HepG2 (cell line): ENCODE data around the gene CLIP2. TPM values are rescaled to one million over a fixed set of nuclear protein-coding genes. Genes with fewer than 3 reads are reported as not detected.

Source experiments
- ARNTL ChIP-seq: sonication (generic); formaldehyde crosslinking; IDR thresholded peaks from 2 replicates; pipeline ENCODE4 v1.4.0; 2020; ENCODE audit warnings: mild to moderate bottlenecking, missing genetic modification reagents
- CHD4 ChIP-seq: fragments of 200-600 bp; sonication (generic); IDR thresholded peaks from 2 replicates; pipeline ENCODE4 v1.7.0; 2017; ENCODE audit warnings: mild to moderate bottlenecking, low read length, borderline replicate concordance
- ELF3 ChIP-seq: IDR thresholded peaks from 2 replicates; pipeline ENCODE4 v1.6.1; 2016; ENCODE audit warnings: missing genetic modification reagents, missing compliant biosample characterization
- FOSL1 ChIP-seq: sonication (generic); formaldehyde crosslinking; IDR thresholded peaks from 2 replicates; pipeline ENCODE4 v1.9.0; 2021; ENCODE audit warnings: missing genetic modification reagents, borderline replicate concordance
- GLI4 ChIP-seq: sonication (generic); formaldehyde crosslinking; IDR thresholded peaks from 2 replicates; pipeline ENCODE4 v1.5.1; 2020; ENCODE audit warnings: missing genetic modification reagents, mild to moderate bottlenecking, moderate library complexity, borderline replicate concordance
- ISL2 ChIP-seq: sonication (generic); formaldehyde crosslinking; IDR thresholded peaks from 2 replicates; pipeline ENCODE4 v1.5.0; 2020; ENCODE audit warnings: missing genetic modification reagents
- MAFK ChIP-seq, 2 experiments: IDR thresholded peaks in 1 of 2; conservative IDR thresholded peaks in 1 of 2; 2 replicates each; pipeline ENCODE4 v1.6.1; 2011; ENCODE audit warnings: improper control_type of control experiment in 2 of 2, low read length in 2 of 2
- NFKB2 ChIP-seq: sonication (generic); formaldehyde crosslinking; IDR thresholded peaks from 2 replicates; pipeline ENCODE4 v1.4.0; 2020; ENCODE audit warnings: missing genetic modification reagents, borderline replicate concordance
- NFYB ChIP-seq: sonication (generic); formaldehyde crosslinking; IDR thresholded peaks from 2 replicates; pipeline ENCODE4 v1.4.0; 2020; ENCODE audit warnings: missing genetic modification reagents
- NR2C2 ChIP-seq: sonication (generic); formaldehyde crosslinking; IDR thresholded peaks from 2 replicates; pipeline ENCODE4 v1.4.0; 2020; ENCODE audit warnings: missing genetic modification reagents, mild to moderate bottlenecking, moderate library complexity, borderline replicate concordance
- PHF5A ChIP-seq: IDR thresholded peaks from one replicate; pipeline ENCODE4 v1.6.1; 2018; ENCODE audit warnings: low read depth, missing genetic modification reagents; ENCODE audit not compliant: unreplicated experiment
- RARG ChIP-seq: sonication (generic); formaldehyde crosslinking; IDR thresholded peaks from 2 replicates; pipeline ENCODE4 v1.4.0; 2020; ENCODE audit warnings: low read depth, mild to moderate bottlenecking, missing genetic modification reagents
- REXO4 ChIP-seq: sonication (generic); formaldehyde crosslinking; IDR thresholded peaks from 2 replicates; pipeline ENCODE4 v1.8.0; 2022; ENCODE audit warnings: missing genetic modification reagents, mild to moderate bottlenecking, borderline replicate concordance
- TBP ChIP-seq: sonication (generic); formaldehyde crosslinking; IDR thresholded peaks from 2 replicates; pipeline ENCODE4 v1.5.0; 2020; ENCODE audit warnings: missing genetic modification reagents
- WIZ ChIP-seq: sonication (generic); formaldehyde crosslinking; IDR thresholded peaks from 2 replicates; pipeline ENCODE4 v1.5.1; 2020; ENCODE audit warnings: mild to moderate bottlenecking, missing genetic modification reagents
- ZFYVE20 ChIP-seq: sonication (generic); formaldehyde crosslinking; IDR thresholded peaks from 2 replicates; pipeline ENCODE4 v1.8.0; 2023; ENCODE audit warnings: low read depth, mild to moderate bottlenecking, moderate library complexity, missing genetic modification reagents, borderline replicate concordance
- ZNF12 ChIP-seq: sonication (generic); formaldehyde crosslinking; IDR thresholded peaks from 2 replicates; pipeline ENCODE4 v1.5.0; 2020; ENCODE audit warnings: missing genetic modification reagents
- ZNF296 ChIP-seq: sonication (generic); formaldehyde crosslinking; conservative IDR thresholded peaks from 2 replicates; pipeline ENCODE4 v1.5.0; 2020; ENCODE audit warnings: mild to moderate bottlenecking, missing genetic modification reagents
- ZNF331 ChIP-seq: sonication (generic); formaldehyde crosslinking; IDR thresholded peaks from 2 replicates; pipeline ENCODE4 v1.4.0; 2020; ENCODE audit warnings: missing genetic modification reagents
- ZNF549 ChIP-seq: sonication (generic); formaldehyde crosslinking; IDR thresholded peaks from 2 replicates; pipeline ENCODE4 v1.5.0; 2020; ENCODE audit warnings: missing genetic modification reagents
- ZNF564 ChIP-seq: sonication (generic); formaldehyde crosslinking; IDR thresholded peaks from 2 replicates; pipeline ENCODE4 v1.8.1; 2023; ENCODE audit warnings: mild to moderate bottlenecking, missing genetic modification reagents
- polyA plus RNA-seq, 8 experiments: library from polyadenylated mRNA; depleted of rRNA in 3 of 8; stranded (reverse) in 7 of 8; unstranded in 1 of 8; fragments of >200 nt; fragmentation: Illumina TruSeq in 4 of 8; extraction: Trizol in 4 of 8; gene quantifications; 2 replicates each; pipeline versions ENCODE4 v1.2.1 to v1.2.3, GENCODE V29; 2011 to 2016; ENCODE audit warnings: low read depth in 4 of 8, missing spikeins in 1 of 8, mixed read lengths in 1 of 8; ENCODE audit not compliant: insufficient read depth in 1 of 8
- total RNA-seq, 5 experiments: library from RNA; depleted of rRNA; stranded (reverse); fragments of >200 nt; fragmentation: Illumina TruSeq; extraction: Trizol; gene quantifications; 2 replicates each; pipeline ENCODE4 v1.2.3, GENCODE V29; 2016; ENCODE audit warnings: low read depth in 1 of 5
- TF ChIP-seq, protein P1 (sequence below): IDR thresholded peaks from 2 replicates; pipeline ENCODE4 v1.4.0; 2020; ENCODE audit warnings: mild to moderate bottlenecking, missing genetic modification reagents
- TF ChIP-seq, protein P2 (sequence below): sonication (generic); formaldehyde crosslinking; IDR thresholded peaks from 2 replicates; pipeline ENCODE4 v1.8.1; 2023; ENCODE audit warnings: missing genetic modification reagents, mild to moderate bottlenecking, borderline replicate concordance
- TF ChIP-seq, protein P3 (sequence below): sonication (generic); formaldehyde crosslinking; IDR thresholded peaks from 2 replicates; pipeline ENCODE4 v1.9.0; 2021; ENCODE audit warnings: missing genetic modification reagents, mild to moderate bottlenecking, borderline replicate concordance
- TF ChIP-seq, protein P4 (sequence below): sonication (generic); formaldehyde crosslinking; IDR thresholded peaks from 2 replicates; pipeline ENCODE4 v1.5.0; 2020; ENCODE audit warnings: missing genetic modification reagents

Gene CLIP2
- total and polyA plus RNA-seq, 2 of the 13 experiments (the other 11 are each of a cell fraction or from before 2014, with no cell fraction given) = 6.5 to 17.4 TPM

DNA sequence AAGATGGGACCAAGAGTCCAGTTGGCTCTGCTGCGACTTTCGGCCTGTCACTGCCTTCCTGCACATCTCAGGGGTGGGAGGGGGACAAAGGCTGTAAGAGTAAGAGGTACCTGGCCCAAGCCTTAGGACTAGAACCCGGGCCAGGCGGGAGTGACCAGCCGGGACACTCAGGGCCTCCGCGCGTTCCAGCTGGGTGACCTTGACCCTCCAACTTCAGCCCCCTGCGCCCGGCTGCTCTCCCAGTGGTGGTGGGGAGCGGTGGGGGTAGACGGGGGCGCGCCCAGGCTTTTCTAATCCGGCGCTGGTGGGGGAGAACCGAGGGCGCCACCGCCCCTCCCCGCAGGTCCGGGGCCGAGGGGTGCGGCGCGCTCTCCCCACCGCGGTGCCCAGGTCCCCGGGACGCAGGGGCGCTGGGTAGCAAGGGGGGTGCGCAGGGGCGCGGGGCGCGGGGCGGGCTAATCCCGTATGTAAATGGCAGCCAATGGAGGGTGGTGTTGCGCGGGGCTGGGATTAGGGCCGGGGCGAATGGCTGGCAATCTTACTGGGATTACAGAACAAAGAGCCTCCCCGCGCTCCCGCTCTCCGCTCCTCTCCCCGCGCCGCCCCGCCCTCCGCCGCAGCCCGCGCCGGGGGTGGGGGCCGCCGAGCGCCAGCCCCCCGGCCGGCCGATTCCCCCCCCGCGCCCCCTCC lies 164.3 kb downstream of the CLIP2 start, which contains the start of gene GTF2IRD1 (continued):
- TF ChIP-seq, protein P1, sequence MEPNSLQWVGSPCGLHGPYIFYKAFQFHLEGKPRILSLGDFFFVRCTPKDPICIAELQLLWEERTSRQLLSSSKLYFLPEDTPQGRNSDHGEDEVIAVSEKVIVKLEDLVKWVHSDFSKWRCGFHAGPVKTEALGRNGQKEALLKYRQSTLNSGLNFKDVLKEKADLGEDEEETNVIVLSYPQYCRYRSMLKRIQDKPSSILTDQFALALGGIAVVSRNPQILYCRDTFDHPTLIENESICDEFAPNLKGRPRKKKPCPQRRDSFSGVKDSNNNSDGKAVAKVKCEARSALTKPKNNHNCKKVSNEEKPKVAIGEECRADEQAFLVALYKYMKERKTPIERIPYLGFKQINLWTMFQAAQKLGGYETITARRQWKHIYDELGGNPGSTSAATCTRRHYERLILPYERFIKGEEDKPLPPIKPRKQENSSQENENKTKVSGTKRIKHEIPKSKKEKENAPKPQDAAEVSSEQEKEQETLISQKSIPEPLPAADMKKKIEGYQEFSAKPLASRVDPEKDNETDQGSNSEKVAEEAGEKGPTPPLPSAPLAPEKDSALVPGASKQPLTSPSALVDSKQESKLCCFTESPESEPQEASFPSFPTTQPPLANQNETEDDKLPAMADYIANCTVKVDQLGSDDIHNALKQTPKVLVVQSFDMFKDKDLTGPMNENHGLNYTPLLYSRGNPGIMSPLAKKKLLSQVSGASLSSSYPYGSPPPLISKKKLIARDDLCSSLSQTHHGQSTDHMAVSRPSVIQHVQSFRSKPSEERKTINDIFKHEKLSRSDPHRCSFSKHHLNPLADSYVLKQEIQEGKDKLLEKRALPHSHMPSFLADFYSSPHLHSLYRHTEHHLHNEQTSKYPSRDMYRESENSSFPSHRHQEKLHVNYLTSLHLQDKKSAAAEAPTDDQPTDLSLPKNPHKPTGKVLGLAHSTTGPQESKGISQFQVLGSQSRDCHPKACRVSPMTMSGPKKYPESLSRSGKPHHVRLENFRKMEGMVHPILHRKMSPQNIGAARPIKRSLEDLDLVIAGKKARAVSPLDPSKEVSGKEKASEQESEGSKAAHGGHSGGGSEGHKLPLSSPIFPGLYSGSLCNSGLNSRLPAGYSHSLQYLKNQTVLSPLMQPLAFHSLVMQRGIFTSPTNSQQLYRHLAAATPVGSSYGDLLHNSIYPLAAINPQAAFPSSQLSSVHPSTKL (CRISPR knock-in tag) = no peak; the same call in 1 of the 2 replicates
- no peak for TF ChIP-seq REXO4 (CRISPR knock-in tag)
- no peak for TF ChIP-seq WIZ
- TF ChIP-seq PHF5A (CRISPR knock-in tag) = no peak
- TF ChIP-seq, protein P2, sequence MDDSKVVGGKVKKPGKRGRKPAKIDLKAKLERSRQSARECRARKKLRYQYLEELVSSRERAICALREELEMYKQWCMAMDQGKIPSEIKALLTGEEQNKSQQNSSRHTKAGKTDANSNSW (CRISPR knock-in tag) = no peak
- no peak for TF ChIP-seq ZFYVE20 (CRISPR knock-in tag)
- TF ChIP-seq ZNF564 (CRISPR knock-in tag) = no peak
- TF ChIP-seq TBP (CRISPR knock-in tag) = no peak
- TF ChIP-seq ZNF549 (CRISPR knock-in tag) = no peak
- TF ChIP-seq RARG = no peak
- TF ChIP-seq NR2C2 (CRISPR knock-in tag) = peak; percentile 77
- TF ChIP-seq, protein P3, sequence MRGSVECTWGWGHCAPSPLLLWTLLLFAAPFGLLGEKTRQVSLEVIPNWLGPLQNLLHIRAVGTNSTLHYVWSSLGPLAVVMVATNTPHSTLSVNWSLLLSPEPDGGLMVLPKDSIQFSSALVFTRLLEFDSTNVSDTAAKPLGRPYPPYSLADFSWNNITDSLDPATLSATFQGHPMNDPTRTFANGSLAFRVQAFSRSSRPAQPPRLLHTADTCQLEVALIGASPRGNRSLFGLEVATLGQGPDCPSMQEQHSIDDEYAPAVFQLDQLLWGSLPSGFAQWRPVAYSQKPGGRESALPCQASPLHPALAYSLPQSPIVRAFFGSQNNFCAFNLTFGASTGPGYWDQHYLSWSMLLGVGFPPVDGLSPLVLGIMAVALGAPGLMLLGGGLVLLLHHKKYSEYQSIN (CRISPR knock-in tag) = no peak
- TF ChIP-seq NFKB2 (CRISPR knock-in tag) = no peak
- no peak for TF ChIP-seq CHD4
- TF ChIP-seq, protein P4, sequence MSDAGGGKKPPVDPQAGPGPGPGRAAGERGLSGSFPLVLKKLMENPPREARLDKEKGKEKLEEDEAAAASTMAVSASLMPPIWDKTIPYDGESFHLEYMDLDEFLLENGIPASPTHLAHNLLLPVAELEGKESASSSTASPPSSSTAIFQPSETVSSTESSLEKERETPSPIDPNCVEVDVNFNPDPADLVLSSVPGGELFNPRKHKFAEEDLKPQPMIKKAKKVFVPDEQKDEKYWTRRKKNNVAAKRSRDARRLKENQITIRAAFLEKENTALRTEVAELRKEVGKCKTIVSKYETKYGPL (CRISPR knock-in tag) = no peak
- TF ChIP-seq ZNF296 (CRISPR knock-in tag) = no peak
- TF ChIP-seq FOSL1 (CRISPR knock-in tag) = no peak
- TF ChIP-seq ISL2 = no peak
- no peak for TF ChIP-seq ARNTL (CRISPR knock-in tag)
- TF ChIP-seq ELF3 (CRISPR knock-in tag) = no peak
- TF ChIP-seq ZNF331 (CRISPR knock-in tag) = no peak
- TF ChIP-seq MAFK (conservative IDR thresholded peaks at IDR 0.05 in 1 of 2, IDR thresholded peaks at IDR 0.05 in 1 of 2; ENCODE audit: low read length in 2 of 2) = no peak
- TF ChIP-seq GLI4 (CRISPR knock-in tag) = no peak
- peak; percentile 80 for TF ChIP-seq NFYB (CRISPR knock-in tag)
- TF ChIP-seq ZNF12 (CRISPR knock-in tag) = no peak
